ENCODE measurements around the gene KRTAP10-2.

DNA sequence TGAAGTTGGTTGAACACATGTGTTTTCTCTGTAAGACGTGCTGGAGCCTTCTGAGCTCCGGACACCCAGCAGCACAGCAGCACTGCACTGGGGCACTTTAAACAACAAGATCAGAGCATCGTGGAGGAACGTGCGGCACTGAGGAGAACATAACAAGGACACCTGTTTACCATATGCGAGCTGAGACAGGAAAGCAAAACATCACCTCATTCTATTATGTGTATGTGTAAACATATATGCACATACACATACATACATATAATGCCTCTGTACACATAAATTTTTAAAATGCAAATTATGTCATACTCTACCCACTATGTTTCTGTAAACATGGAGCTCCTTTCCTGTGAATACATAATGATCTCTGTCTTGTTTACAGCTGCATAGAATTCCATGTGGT, 44.2 kb upstream of the KRTAP10-2 start:
- no peak for TF ChIP-seq POLR2AphosphoS5 (IDR thresholded peaks at IDR 0.05; ENCODE audit: low read depth, low read length)
- TF ChIP-seq TAF1 (IDR thresholded peaks at IDR 0.05; ENCODE audit: borderline replicate concordance, insufficient read depth, low read length), result no peak
- no peak for TF ChIP-seq SIN3A (IDR thresholded peaks at IDR 0.05; ENCODE audit: borderline replicate concordance, insufficient read depth, low read length)
- TF ChIP-seq, protein P1, sequence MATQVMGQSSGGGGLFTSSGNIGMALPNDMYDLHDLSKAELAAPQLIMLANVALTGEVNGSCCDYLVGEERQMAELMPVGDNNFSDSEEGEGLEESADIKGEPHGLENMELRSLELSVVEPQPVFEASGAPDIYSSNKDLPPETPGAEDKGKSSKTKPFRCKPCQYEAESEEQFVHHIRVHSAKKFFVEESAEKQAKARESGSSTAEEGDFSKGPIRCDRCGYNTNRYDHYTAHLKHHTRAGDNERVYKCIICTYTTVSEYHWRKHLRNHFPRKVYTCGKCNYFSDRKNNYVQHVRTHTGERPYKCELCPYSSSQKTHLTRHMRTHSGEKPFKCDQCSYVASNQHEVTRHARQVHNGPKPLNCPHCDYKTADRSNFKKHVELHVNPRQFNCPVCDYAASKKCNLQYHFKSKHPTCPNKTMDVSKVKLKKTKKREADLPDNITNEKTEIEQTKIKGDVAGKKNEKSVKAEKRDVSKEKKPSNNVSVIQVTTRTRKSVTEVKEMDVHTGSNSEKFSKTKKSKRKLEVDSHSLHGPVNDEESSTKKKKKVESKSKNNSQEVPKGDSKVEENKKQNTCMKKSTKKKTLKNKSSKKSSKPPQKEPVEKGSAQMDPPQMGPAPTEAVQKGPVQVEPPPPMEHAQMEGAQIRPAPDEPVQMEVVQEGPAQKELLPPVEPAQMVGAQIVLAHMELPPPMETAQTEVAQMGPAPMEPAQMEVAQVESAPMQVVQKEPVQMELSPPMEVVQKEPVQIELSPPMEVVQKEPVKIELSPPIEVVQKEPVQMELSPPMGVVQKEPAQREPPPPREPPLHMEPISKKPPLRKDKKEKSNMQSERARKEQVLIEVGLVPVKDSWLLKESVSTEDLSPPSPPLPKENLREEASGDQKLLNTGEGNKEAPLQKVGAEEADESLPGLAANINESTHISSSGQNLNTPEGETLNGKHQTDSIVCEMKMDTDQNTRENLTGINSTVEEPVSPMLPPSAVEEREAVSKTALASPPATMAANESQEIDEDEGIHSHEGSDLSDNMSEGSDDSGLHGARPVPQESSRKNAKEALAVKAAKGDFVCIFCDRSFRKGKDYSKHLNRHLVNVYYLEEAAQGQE (IDR thresholded peaks at IDR 0.05; ENCODE audit: insufficient read depth in 1 of 2, low read depth in 2 of 2, low read length in 2 of 2), result no peak

All from PFSK-1 (cell line).